HCT116 (cell line): ENCODE results near the gene PROCA1.
"Not testable (repeated sequence)": the region's sequence is repeated elsewhere in the genome, so short reads cannot be mapped to it uniquely, and the experiment has no call there.

Experiments
- ATF3 ChIP-seq: IDR thresholded peaks from 2 replicates; pipeline ENCODE4 v1.6.1; 2012
- EZH2 ChIP-seq: fragments of 200-600 bp; sonication (generic); IDR thresholded peaks from 2 replicates; pipeline ENCODE4 v1.6.1; 2017; ENCODE audit warnings: antibody characterized with exemption, mixed run types
- POLR2A ChIP-seq: IDR thresholded peaks from 2 replicates; pipeline ENCODE4 v1.7.0; 2011; ENCODE audit warnings: borderline replicate concordance; ENCODE audit not compliant: insufficient read depth, insufficient read length; ENCODE audit errors: extremely low read depth
- POLR2AphosphoS5 ChIP-seq: IDR thresholded peaks from 2 replicates; pipeline ENCODE4 v1.6.1; 2011; ENCODE audit warnings: mild to moderate bottlenecking, low read depth, low read length, moderate library complexity
- REST ChIP-seq: IDR thresholded peaks from 2 replicates; pipeline ENCODE4 v1.6.1; 2012; ENCODE audit warnings: low read depth
- SIN3A ChIP-seq: IDR thresholded peaks from 2 replicates; pipeline ENCODE4 v1.6.1; 2012; ENCODE audit warnings: low read depth
- ZNF274 ChIP-seq: fragments of 200-500 bp; sonication (Bioruptor generic); IDR thresholded peaks from 2 replicates; pipeline ENCODE4 v1.6.1; 2014; ENCODE audit warnings: mild to moderate bottlenecking, low read depth, low read length, inconsistent platforms
- TF ChIP-seq, protein P1 (sequence below), 3 experiments: fragments of 200-600 bp in 1 of 3; sonication (generic) in 1 of 3; IDR thresholded peaks in 2 of 3; conservative IDR thresholded peaks in 1 of 3; 2 replicates each; pipeline ENCODE4 v1.5.1; 2012 to 2017; ENCODE audit warnings: low read depth in 2 of 3, low read length in 2 of 3, antibody characterized with exemption in 1 of 3, borderline replicate concordance in 1 of 3, control low read depth in 1 of 3, mild to moderate bottlenecking in 1 of 3, mixed read lengths in 1 of 3, mixed run types in 1 of 3, moderate library complexity in 1 of 3; ENCODE audit not compliant: insufficient read depth in 1 of 3
- TF ChIP-seq, protein P2 (sequence below): IDR thresholded peaks from 2 replicates; pipeline ENCODE4 v1.6.1; 2011; ENCODE audit warnings: mild to moderate bottlenecking, low read length, moderate library complexity; ENCODE audit not compliant: insufficient replicate concordance; ENCODE audit errors: extremely low read depth
- TF ChIP-seq, protein P3 (sequence below): IDR thresholded peaks from 2 replicates; pipeline ENCODE4 v1.6.1; 2012

DNA sequence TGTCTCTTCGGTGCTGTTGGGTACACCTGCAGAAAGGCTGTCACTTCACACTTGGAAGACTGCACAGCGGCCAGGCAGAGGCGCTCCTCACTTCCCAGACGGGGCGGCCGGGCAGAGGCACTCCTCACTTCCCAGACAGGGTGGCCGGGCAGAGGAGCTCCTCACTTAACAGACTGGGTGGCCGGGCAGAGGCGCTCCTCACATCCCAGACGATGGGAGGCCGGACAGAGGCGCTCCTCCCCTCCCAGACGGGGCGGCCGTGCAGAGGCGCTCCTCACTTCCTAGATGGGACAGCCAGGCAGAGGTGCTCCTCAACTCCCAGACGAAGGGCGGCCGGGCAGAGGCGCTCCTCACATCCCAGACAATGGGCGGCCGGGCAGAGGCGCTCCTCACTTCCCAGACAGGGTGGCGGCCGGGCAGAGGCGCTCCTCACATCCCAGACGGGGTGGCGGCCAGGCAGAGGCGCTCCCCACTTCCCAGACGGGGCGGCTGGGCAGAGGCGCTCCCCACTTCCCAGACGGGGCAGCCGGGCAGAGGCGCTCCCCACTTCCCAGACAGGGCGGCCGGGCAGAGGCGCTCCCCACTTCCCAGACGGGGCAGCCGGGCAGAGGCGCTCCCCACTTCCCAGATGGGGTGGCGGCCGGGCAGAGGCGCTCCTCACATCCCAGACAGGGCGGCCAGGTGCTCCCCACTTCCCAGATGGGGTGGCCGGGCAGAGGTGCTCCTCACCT is 52.8 kb downstream of the PROCA1 start:
- TF ChIP-seq EZH2, POLR2A, REST, ZNF274, SIN3A, POLR2AphosphoS5, ATF3: not testable (repeated sequence)
- TF ChIP-seq, protein P1, sequence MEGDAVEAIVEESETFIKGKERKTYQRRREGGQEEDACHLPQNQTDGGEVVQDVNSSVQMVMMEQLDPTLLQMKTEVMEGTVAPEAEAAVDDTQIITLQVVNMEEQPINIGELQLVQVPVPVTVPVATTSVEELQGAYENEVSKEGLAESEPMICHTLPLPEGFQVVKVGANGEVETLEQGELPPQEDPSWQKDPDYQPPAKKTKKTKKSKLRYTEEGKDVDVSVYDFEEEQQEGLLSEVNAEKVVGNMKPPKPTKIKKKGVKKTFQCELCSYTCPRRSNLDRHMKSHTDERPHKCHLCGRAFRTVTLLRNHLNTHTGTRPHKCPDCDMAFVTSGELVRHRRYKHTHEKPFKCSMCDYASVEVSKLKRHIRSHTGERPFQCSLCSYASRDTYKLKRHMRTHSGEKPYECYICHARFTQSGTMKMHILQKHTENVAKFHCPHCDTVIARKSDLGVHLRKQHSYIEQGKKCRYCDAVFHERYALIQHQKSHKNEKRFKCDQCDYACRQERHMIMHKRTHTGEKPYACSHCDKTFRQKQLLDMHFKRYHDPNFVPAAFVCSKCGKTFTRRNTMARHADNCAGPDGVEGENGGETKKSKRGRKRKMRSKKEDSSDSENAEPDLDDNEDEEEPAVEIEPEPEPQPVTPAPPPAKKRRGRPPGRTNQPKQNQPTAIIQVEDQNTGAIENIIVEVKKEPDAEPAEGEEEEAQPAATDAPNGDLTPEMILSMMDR (IDR thresholded peaks at IDR 0.05 in 2 of 3, conservative IDR thresholded peaks at IDR 0.05 in 1 of 3; ENCODE audit: borderline replicate concordance in 1 of 3, insufficient read depth in 1 of 3, low read depth in 2 of 3, low read length in 2 of 3), result not testable (repeated sequence)
- TF ChIP-seq, protein P2, sequence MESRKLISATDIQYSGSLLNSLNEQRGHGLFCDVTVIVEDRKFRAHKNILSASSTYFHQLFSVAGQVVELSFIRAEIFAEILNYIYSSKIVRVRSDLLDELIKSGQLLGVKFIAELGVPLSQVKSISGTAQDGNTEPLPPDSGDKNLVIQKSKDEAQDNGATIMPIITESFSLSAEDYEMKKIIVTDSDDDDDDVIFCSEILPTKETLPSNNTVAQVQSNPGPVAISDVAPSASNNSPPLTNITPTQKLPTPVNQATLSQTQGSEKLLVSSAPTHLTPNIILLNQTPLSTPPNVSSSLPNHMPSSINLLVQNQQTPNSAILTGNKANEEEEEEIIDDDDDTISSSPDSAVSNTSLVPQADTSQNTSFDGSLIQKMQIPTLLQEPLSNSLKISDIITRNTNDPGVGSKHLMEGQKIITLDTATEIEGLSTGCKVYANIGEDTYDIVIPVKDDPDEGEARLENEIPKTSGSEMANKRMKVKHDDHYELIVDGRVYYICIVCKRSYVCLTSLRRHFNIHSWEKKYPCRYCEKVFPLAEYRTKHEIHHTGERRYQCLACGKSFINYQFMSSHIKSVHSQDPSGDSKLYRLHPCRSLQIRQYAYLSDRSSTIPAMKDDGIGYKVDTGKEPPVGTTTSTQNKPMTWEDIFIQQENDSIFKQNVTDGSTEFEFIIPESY, result not testable (repeated sequence)
- TF ChIP-seq, protein P3, sequence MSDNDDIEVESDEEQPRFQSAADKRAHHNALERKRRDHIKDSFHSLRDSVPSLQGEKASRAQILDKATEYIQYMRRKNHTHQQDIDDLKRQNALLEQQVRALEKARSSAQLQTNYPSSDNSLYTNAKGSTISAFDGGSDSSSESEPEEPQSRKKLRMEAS, result not testable (repeated sequence)
